Measurements from ENCODE around the gene TRIM56. TPM values are rescaled to one million over a fixed set of nuclear protein-coding genes. Genes with fewer than 3 reads are reported as not detected.
"Not testable (repeated sequence)": the region's sequence is repeated elsewhere in the genome, so short reads cannot be mapped to it uniquely, and the experiment has no call there.

TRIM56 gene
- total RNA-seq, 2 experiments from 2014 or later: 66.8 to 67.9 TPM

GRCh38 chr7:101114492-101114891 lies 29.2 kb downstream of the TRIM56 start:
- H3K9me3 Mint-ChIP-seq (ENCODE audit: insufficient read depth): no peaks in the 10 kb centered on the region

DNA sequence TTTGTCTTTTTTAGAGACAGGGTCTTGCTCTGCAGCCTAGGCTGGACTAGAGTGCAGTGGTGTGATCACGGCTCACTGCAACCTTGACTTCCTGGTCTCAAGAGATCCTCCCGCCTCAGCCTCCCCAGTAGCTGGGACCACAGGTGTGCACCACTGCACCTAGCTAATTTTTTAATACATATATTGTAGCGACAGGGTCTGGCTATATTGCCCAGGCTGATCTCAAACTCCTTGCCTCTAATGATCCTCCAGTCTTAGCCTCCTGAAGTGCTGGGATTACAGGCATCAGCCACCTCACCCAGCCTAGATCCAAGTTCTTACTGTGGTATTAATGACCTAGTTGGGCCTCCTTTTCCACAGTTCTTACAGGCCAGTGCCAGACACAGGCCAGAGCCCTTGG lies 29.9 kb downstream of the TRIM56 start:
- POLR2A ChIA-PET: no interaction called here
- CTCF ChIA-PET: no interaction called here
- ATAC-seq: no peak
- no peaks in the 10 kb centered on the region for H3K9me3 Mint-ChIP-seq (ENCODE audit: insufficient read depth)
- peaks cover 8% of the 10 kb centered on the region for H3K27me3 Mint-ChIP-seq (ENCODE audit: low read depth)
- no peak for DNase-seq
- H3K4me1 Mint-ChIP-seq (ENCODE audit: low read depth): peaks cover 2% of the 10 kb centered on the region
- H3K27ac Mint-ChIP-seq: no peak overlapping the region
- H3K36me3 Mint-ChIP-seq (ENCODE audit: low read depth): no peaks in the 10 kb centered on the region
- no peak overlapping the region for H3K4me3 Mint-ChIP-seq

More at GRCh38 chr7:101114492-101114891, 29.2 kb downstream of the TRIM56 start:
- DNase-seq: no peak
- Mint-ChIP-seq H3K27ac (no peak overlapping the region), H3K36me3 (ENCODE audit: low read depth) (no peaks in the 10 kb centered on the region), H3K4me3 (no peak overlapping the region), H3K27me3 (ENCODE audit: low read depth) (peaks cover 1% of the 10 kb centered on the region), H3K4me1 (ENCODE audit: low read depth) (no peaks in the 10 kb centered on the region)
- ChIA-PET POLR2A (no interaction called here), CTCF (interaction anchor here (1.0 kb wide), 1 partner anchor 30 kb away, joined by 3 read pairs; no protein-coding TSS in a partner anchor)
- no peak for ATAC-seq

- Mint-ChIP-seq H3K27me3 (ENCODE audit: low read depth) (peaks cover 10% of the 10 kb centered on the region), H3K27ac (no peak overlapping the region), H3K36me3 (ENCODE audit: low read depth) (no peaks in the 10 kb centered on the region), H3K4me3 (no peak overlapping the region), H3K4me1 (ENCODE audit: low read depth) (peaks cover 3% of the 10 kb centered on the region), H3K9me3 (ENCODE audit: insufficient read depth) (no peaks in the 10 kb centered on the region)
- DNase-seq (no peak), ATAC-seq (no peak)
- CTCF ChIA-PET: interaction anchor here (0.8 kb wide), 1 partner anchor 76 kb away, joined by 3 read pairs; no protein-coding TSS in a partner anchor
- POLR2A ChIA-PET: no interaction called here
Observed at GRCh38 chr7:101116898-101117297, 31.6 kb downstream of the TRIM56 start.

GRCh38 chr7:101118856-101119255 lies 33.6 kb downstream of the TRIM56 start:
- H3K27me3 Mint-ChIP-seq (ENCODE audit: low read depth): peaks cover 16% of the 10 kb centered on the region
- POLR2A ChIA-PET: no interaction called here
- H3K36me3 Mint-ChIP-seq (ENCODE audit: low read depth): no peaks in the 10 kb centered on the region
- H3K4me1 Mint-ChIP-seq (ENCODE audit: low read depth): peaks cover 19% of the 10 kb centered on the region
- H3K9me3 Mint-ChIP-seq (ENCODE audit: insufficient read depth): no peaks in the 10 kb centered on the region
- H3K4me3 Mint-ChIP-seq: no peak overlapping the region
- no peak overlapping the region for H3K27ac Mint-ChIP-seq
- DNase-seq (no peak), ATAC-seq (no peak)
- CTCF ChIA-PET: interaction anchor here (1.5 to 1.6 kb wide), 2 partner anchors 19 to 73 kb away, joined by 3 to 5 read pairs; no protein-coding TSS in a partner anchor

GRCh38 chr7:101119876-101120275 lies 34.6 kb downstream of the TRIM56 start:
- ChIA-PET POLR2A (no interaction called here), CTCF (interaction anchor here (1.5 to 1.6 kb wide), 2 partner anchors 18 to 72 kb away, joined by 3 to 5 read pairs; no protein-coding TSS in a partner anchor)
- Mint-ChIP-seq H3K36me3 (ENCODE audit: low read depth) (no peaks in the 10 kb centered on the region), H3K4me1 (ENCODE audit: low read depth) (peaks cover 27% of the 10 kb centered on the region), H3K27me3 (ENCODE audit: low read depth) (peaks cover 16% of the 10 kb centered on the region), H3K9me3 (ENCODE audit: insufficient read depth) (no peaks in the 10 kb centered on the region), H3K4me3 (no peak overlapping the region), H3K27ac (no peak overlapping the region)
- ATAC-seq: no peak
- DNase-seq: no peak

GRCh38 chr7:101120315-101120714 lies 35.0 kb downstream of the TRIM56 start:
- ChIA-PET POLR2A (no interaction called here), CTCF (interaction anchor here (1.5 to 1.6 kb wide), 2 partner anchors 18 to 72 kb away, joined by 3 to 5 read pairs; no protein-coding TSS in a partner anchor)
- no peak for DNase-seq
- Mint-ChIP-seq H3K36me3 (ENCODE audit: low read depth) (no peaks in the 10 kb centered on the region), H3K4me3 (no peak overlapping the region), H3K4me1 (ENCODE audit: low read depth) (peaks cover 31% of the 10 kb centered on the region), H3K9me3 (ENCODE audit: insufficient read depth) (no peaks in the 10 kb centered on the region), H3K27ac (no peak overlapping the region), H3K27me3 (ENCODE audit: low read depth) (peaks cover 16% of the 10 kb centered on the region)
- no peak for ATAC-seq

DNA sequence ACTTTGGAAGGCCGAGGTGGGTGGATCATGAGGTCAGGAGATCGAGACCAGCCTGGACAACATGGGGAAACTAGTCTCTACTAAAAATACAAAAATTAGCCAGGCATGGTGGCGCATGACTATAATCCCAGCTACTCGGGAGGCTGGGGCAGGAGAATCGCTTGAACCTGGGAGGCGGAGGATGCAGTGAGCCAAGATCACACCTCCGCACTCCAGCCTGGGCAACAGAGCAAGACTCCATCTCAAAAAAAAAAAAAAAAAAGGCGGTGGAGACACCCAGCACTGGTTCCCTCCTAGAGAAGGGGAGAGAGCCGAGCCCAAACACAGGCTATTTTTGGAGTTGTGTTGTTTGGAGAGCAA lies 36.3 kb downstream of the TRIM56 start:
- CTCF ChIA-PET: interaction anchor here (7.2 kb wide), 1 partner anchor 16 kb away, joined by 51 read pairs; no protein-coding TSS in a partner anchor
- H3K9me3 Mint-ChIP-seq (ENCODE audit: insufficient read depth); POLR2A ChIA-PET; ATAC-seq; DNase-seq; H3K36me3 Mint-ChIP-seq (ENCODE audit: low read depth): not testable (repeated sequence)
- H3K27me3 Mint-ChIP-seq (ENCODE audit: low read depth): peaks cover 21% of the 10 kb centered on the region
- H3K27ac Mint-ChIP-seq: peak overlapping the region; percentile 72
- H3K4me3 Mint-ChIP-seq: peak overlapping the region; percentile 44
- peaks cover 43% of the 10 kb centered on the region for H3K4me1 Mint-ChIP-seq (ENCODE audit: low read depth)

GRCh38 chr7:101121991-101122932 lies 37.0 kb downstream of the TRIM56 start:
- Mint-ChIP-seq H3K27me3 (ENCODE audit: low read depth) (peaks cover 21% of the 10 kb centered on the region), H3K36me3 (ENCODE audit: low read depth) (peaks cover 4% of the 10 kb centered on the region), H3K27ac (peak overlapping the region; percentile 72), H3K4me1 (ENCODE audit: low read depth) (peaks cover 49% of the 10 kb centered on the region), H3K9me3 (ENCODE audit: insufficient read depth) (no peaks in the 10 kb centered on the region), H3K4me3 (peak overlapping the region; percentile 44)
- CTCF ChIA-PET: interaction anchor here (1.0 to 7.2 kb wide), 7 partner anchors 12 to 270 kb away, joined by 3 to 51 read pairs (median 5); partner anchors contain the start of gene SLC12A9
- DNase-seq (no peak), ATAC-seq (no peak)
- POLR2A ChIA-PET: no interaction called here

DNA sequence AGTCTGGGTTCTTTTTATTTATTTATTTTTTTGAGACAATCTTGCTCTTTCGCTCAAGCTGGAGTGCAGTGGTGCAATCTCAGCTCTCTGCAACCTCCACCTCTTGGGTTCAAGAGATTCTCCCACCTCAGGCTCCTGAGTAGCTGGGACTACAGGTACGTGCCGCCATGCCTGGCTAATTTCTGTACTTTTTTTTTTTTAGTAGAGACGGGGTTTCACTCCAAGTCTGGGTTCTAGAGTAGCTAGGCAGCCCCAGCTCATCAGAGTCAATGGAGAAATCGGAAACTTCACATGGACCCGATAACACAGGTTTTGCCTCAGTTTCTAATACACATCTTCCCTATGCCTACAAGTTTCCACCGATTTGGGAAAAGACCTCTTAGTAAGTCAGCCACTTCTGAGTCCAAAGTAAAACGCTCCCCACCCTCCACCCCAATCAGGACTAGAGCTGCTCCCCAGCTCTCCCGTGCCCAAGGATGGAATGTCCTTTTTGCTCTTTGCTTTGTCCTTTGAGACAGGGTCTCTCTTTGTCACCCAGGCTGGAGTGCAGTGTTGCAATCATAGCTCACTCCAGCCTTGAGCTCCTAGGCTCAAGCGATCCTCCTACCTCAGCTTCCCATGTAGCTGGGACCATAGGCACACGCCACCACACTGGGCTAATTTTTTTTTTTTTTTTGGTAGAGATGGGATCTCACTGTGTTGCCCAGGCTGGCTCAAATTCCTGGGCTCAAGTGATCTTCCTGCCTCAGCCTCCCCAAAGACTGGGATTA lies 37.8 kb downstream of the TRIM56 start:
- ChIA-PET CTCF (interaction anchor here (1.0 to 7.2 kb wide), 7 partner anchors 11 to 271 kb away, joined by 3 to 51 read pairs (median 5); partner anchors contain the start of gene SLC12A9), POLR2A (no interaction called here)
- peaks cover 58% of the 10 kb centered on the region for H3K4me1 Mint-ChIP-seq (ENCODE audit: low read depth)
- H3K9me3 Mint-ChIP-seq (ENCODE audit: insufficient read depth): no peaks in the 10 kb centered on the region
- DNase-seq (no peak), ATAC-seq (no peak)
- peaks cover 4% of the 10 kb centered on the region for H3K36me3 Mint-ChIP-seq (ENCODE audit: low read depth)
- H3K4me3 Mint-ChIP-seq: peak overlapping the region; percentile 44
- H3K27me3 Mint-ChIP-seq (ENCODE audit: low read depth): peaks cover 23% of the 10 kb centered on the region
- H3K27ac Mint-ChIP-seq: no peak overlapping the region

GRCh38 chr7:101123703-101124068 lies 38.4 kb downstream of the TRIM56 start:
- no peak overlapping the region for H3K27ac Mint-ChIP-seq
- ATAC-seq (no peak), DNase-seq (no peak)
- H3K36me3 Mint-ChIP-seq (ENCODE audit: low read depth): peaks cover 4% of the 10 kb centered on the region
- H3K4me1 Mint-ChIP-seq (ENCODE audit: low read depth): peaks cover 62% of the 10 kb centered on the region
- ChIA-PET CTCF (interaction anchor here (1.0 to 7.2 kb wide), 6 partner anchors 10 to 271 kb away, joined by 3 to 51 read pairs (median 8); partner anchors contain the start of gene SLC12A9), POLR2A (no interaction called here)
- peaks cover 27% of the 10 kb centered on the region for H3K27me3 Mint-ChIP-seq (ENCODE audit: low read depth)
- no peaks in the 10 kb centered on the region for H3K9me3 Mint-ChIP-seq (ENCODE audit: insufficient read depth)
- H3K4me3 Mint-ChIP-seq: no peak overlapping the region

- DNase-seq: peak; percentile 39
- peak; percentile 27 for ATAC-seq
- Mint-ChIP-seq H3K27ac (peak overlapping the region; percentile 47), H3K4me3 (peak overlapping the region; percentile 46), H3K36me3 (ENCODE audit: low read depth) (peaks cover 4% of the 10 kb centered on the region), H3K9me3 (ENCODE audit: insufficient read depth) (no peaks in the 10 kb centered on the region), H3K27me3 (ENCODE audit: low read depth) (peaks cover 26% of the 10 kb centered on the region), H3K4me1 (ENCODE audit: low read depth) (peaks cover 62% of the 10 kb centered on the region)
- ChIA-PET CTCF (interaction anchor here (3.3 to 7.2 kb wide), 2 partner anchors 13 to 18 kb away, joined by 29 to 51 read pairs; no protein-coding TSS in a partner anchor), POLR2A (no interaction called here)
Observed at GRCh38 chr7:101124376-101125056, 39.2 kb downstream of the TRIM56 start.
